ENCODE measurements around the gene FHAD1. TPM values are rescaled to one million over a fixed set of nuclear protein-coding genes. Genes with fewer than 3 reads are reported as not detected.

Gene FHAD1
- total RNA-seq, 1 donor = 0.63 TPM

- H3K4me3 ChIP-seq (ENCODE audit: low read depth, low read length) = no peak overlapping the region
- DNase-seq (ENCODE audit: low read depth) = no peak
- no peak for TF ChIP-seq CTCF (IDR thresholded peaks at IDR 0.05; ENCODE audit: insufficient read depth, low read length)
Observed at GRCh38 chr1:15446212-15446611, 199.2 kb downstream of the FHAD1 start.

Other genes starting within 250 kb of the FHAD1 start
- gene TMEM51, start 93.5 kb upstream of the FHAD1 start, total RNA-seq (ENCODE audit: low replicate concordance) = 1.4 and 6.5 TPM in 2 replicates
- 11.1 and 28.1 TPM in 2 replicates for gene EFHD2, start 162.7 kb downstream of the FHAD1 start, total RNA-seq (ENCODE audit: low replicate concordance)
- gene CTRC, start 191.2 kb downstream of the FHAD1 start, total RNA-seq (ENCODE audit: low replicate concordance) = not detected in 2 replicates
- gene CELA2A, start 209.5 kb downstream of the FHAD1 start, total RNA-seq (ENCODE audit: low replicate concordance) = not detected in 2 replicates
- gene CELA2B, start 228.9 kb downstream of the FHAD1 start, total RNA-seq (ENCODE audit: low replicate concordance) = not detected in 2 replicates